Fibroblast of skin of right biceps (primary cell): Measurements from ENCODE around the gene TBC1D16.

Source experiments
- DNase-seq: peaks from one replicate; pipeline ENCODE4 v3.0.0-alpha.2; 2013

The TBC1D16 gene

GRCh38 chr17:79948945-79949655 lies 86.6 kb downstream of the TBC1D16 start:
- no peak for DNase-seq

DNA sequence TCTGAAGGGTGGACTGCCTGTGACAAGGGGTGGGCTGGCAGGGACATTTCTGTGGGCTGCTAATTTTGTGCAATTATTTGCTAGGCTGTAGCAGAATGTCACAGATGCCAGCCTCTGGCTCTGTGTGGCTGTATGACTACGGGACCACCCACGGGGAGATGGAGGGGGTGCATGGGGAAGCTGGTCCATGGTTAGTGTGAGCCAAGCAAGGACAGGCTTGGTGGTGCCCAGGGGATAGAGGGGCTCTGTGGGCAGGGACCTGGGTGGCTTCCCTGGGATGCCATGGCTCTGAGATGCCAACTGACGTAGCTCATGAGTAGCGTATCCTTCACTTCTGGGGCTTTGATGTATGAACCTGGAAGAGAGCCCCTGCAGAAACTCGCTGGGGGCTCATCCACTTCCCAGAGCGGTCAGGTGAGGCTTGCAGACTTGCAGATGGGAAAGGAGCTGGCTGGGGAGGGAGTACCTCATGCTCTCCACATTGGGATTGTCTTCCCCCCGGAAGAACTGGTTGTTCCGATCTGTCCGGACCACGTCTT lies 87.2 kb downstream of the TBC1D16 start:
- no peak for DNase-seq

GRCh38 chr17:79947351-79948031 lies 88.2 kb downstream of the TBC1D16 start:
- DNase-seq = no peak

- no peak for DNase-seq
Observed at GRCh38 chr17:79946352-79947231, 89.1 kb downstream of the TBC1D16 start.

DNA sequence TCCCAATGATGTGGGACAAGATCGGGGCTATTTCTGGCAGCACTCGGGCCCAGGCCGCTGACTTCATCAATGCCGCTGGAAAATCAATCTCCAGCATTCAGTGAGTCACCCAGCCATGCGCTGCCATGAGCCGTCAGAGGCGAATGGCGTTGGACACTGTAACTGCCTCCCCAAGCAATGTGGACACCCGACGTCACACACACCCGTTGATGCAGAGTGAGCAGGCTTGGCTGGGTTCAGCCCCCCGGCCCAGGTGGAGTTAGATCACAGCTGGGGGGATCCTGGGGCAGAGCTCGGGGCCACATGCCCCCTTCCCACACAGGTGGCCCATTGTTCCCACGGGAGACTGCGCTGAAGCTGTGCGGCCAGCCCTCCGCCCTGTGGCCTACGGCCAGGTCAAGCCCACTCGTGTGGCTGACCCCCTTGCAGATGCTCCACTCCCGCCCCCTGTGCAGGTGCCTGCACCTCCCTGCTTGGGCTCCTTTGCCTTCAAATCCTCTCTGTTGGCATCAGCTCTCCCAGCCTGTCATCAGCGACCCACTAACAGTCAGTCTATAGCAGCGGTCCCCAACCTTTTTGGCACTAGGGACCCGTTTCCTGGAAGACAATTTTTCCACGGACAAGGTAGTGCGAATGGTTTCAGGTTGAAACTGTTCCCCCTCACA lies 89.9 kb downstream of the TBC1D16 start:
- DNase-seq = no peak

- DNase-seq = no peak
Observed at GRCh38 chr17:79944821-79945391, 90.8 kb downstream of the TBC1D16 start.

- DNase-seq = no peak
Observed at GRCh38 chr17:79944251-79944812, 91.3 kb downstream of the TBC1D16 start.

- no peak for DNase-seq
Observed at GRCh38 chr17:79943347-79944241, 92.1 kb downstream of the TBC1D16 start.

DNA sequence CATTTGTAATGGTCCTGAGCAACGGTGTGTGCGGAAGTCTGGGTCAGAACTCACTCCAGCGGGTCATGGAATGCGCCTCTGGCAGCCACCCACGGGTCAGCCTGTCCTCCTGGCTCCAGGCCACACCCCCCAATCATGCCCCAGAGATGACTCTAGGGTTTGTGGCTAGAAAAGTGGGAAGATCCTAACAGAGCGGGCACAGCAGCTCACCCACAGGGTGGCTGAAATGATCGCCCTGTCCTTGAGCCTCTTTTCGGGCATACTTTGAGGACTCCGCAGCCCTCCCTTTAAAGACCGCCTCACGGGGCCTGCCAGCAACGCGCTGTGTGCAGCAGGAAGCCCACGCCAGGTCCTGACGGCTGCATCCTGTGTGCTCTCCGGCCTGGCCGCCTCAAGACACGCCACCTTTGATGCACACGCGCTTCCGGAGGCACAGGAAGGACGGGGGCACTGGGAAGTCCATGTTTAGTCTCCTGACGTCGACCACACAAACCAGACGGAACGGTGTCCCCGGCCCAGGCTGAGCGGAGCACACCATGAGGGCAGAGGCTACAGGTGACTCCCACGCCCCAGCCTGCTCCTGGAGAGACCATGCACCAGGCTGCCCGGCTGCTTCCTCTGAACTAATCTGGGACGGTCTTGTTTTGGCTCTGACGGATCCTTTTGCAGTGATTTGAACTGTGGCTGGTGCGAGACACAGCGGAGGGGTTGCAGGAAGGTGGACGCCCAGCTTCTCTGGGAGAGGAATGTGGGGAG lies 92.9 kb downstream of the TBC1D16 start:
- DNase-seq = no peak

DNA sequence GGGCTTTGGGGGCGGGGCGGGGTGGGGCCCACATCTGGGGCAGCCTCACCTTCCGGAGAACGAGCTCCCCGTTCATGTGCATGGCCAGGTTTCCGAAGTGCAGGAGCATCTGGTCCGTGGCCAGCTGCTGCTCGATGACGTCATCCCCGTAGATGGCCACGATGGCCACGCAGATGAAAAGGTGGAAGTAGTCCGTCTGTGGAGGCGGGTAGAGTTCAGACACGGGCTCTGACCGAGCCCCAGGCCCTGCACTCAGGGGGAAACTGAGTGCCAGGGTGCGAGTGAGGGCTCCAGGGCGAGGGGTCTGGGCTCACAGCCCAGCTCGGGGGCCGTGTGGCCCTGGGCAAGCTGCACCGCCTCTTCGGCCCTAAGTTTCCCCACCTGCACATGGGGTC lies 93.7 kb downstream of the TBC1D16 start:
- no peak for DNase-seq

DNA sequence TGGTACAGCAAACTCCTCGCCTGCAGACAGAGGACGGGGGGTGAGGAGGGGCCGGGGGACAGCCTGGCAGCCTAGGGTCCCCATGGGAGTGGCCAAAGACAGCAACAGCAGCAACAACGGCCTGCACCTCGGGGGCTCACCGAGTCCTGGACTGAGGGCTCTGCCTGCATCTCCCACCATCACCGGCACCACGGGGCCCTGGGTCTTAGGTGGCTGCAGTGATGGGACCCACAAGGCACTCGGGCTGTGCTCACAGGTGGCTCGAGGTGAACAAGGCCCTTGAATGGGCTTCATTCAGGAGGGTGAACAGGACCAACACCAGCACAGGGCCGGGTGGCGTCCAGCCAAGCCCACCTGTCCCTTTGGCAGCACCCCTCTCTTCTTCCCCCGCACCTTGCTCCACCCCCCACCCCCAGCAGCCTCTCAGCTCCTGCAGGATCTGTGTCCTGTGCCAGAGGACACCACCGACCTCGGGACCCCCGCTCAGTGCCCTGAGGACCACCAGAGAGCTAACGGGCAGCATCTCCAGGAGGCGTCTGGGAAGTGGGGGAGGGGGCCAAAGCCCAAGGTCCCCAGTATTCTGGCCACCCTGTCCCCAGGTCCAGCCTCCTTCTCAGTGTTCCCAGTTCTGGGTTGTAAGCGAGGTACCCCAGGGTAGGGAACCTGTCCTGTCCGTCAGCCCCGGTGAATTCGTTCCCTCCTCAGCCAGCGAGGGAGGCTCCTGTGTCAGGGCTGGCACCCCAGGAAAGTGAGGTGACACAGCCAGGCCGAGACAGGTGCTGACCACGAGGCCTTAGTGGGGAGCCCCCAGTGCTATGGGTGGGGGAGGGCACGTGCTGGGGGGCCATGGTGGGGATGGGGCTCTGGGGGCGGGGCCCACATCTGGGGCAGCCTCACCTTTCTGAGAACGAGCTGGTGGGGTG lies 94.3 kb downstream of the TBC1D16 start:
- no peak for DNase-seq

GRCh38 chr17:79940459-79941087 lies 95.1 kb downstream of the TBC1D16 start:
- no peak for DNase-seq

DNA sequence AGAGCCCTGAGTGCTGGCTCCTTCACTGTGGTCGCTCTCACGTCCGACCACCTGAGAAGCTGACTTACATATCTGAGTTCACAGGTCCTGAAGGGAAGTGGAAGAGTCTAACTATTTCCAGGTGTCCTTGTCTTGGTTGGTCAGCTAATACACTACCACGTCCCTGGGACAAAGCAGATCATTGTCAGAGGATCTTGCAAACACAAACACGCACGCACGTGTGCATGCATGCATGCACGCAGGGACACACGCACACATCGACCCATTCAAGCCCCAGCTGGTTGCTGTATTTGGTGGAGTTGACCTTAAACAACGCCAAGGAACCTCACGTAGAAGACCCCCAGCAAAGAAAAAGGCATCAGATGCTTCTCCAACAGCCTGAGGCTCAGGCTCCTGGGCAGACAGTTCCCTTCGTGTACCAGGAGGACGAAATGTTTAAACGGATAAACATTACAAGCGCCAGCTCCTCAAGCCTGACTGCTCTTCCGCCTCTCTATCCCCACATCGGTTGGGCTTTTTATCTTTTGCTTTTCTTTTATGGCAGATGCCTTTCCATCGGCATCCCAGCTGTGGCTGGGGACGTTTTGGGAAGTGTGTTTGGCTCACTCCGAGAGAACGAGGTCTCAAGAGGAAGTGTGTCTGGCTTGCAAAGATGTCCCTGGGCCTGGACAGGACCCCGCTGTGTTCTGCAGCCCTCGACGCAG lies 95.8 kb downstream of the TBC1D16 start:
- DNase-seq = no peak

GRCh38 chr17:79939094-79939435 lies 96.6 kb downstream of the TBC1D16 start:
- no peak for DNase-seq

GRCh38 chr17:79938336-79939093 lies 97.2 kb downstream of the TBC1D16 start:
- no peak for DNase-seq

DNA sequence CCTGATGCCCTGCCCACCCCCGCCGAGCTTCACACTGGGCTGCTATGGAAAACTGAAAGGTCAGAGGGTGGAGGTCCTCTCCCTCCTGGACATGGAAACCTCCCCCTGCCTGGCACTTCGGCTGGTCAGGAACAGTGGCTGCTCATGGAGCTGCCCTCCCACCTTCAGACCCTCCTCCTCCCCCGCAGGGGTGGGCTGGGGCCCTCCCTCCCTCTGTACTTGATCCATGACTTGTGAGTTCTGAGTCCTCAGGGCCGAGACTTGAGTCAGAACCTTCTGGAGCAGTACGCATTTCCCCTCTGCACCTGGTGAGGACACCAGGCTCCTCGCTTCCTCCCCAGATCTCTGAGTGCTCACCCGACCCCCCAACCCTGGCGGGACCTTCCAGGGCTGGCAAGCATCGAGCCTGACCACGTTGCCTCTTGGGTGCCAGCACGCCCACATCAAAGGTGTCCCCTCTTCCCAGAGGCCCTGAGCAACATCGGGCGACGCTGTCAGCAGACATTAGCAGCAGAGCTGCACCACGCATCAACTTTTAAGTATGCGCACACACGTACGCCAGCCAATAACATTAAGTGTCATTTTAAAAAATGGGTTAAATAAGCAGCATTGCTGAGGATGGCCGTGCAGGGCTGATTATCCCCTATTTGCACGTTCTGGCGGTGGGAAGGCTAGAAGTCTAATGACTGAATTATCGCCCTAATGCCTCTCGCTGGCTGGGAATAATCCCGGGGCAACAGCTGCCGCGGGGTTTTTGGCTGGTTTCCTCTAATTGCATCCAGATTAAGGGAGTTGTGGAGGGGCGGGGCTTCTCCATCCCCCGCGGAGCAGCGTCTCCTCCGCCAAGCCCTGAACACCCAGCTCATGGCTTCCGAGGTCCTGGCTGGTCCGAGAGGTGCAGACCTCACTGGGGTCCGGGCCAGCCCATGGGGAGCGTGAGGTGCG lies 98.0 kb downstream of the TBC1D16 start:
- DNase-seq = no peak
